ENCODE measurements around the gene HS2ST1. TPM values are rescaled to one million over a fixed set of nuclear protein-coding genes. Genes with fewer than 3 reads are reported as not detected.

Gene HS2ST1
- total RNA-seq, 1 experiment from 2014 or later = 30.1 TPM

DNA sequence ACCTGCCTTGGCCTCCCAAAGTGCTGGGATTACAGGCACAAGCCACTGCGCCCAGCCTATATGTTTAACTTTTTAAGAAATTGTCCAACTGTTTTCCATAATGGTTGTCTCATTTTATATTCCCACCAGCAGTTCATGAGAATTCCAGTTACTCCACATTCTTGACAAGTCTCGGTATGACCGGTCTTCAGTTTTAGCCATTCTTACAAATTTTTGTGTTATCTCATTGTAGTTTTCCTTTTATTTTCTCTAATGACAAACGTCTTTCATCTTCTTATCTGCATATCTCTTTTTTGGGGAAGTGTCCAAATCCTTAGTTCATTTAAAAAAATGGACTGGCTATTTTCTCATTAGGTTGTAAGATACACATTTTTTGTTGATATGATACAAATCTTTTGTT is 132.5 kb downstream of the HS2ST1 start (continued):
- TF ChIP-seq SP1 (IDR thresholded peaks at IDR 0.05; ENCODE audit: low read depth) (no peak), ELF1 (IDR thresholded peaks at IDR 0.05; ENCODE audit: borderline replicate concordance, low read depth) (no peak), EZH2 (IDR thresholded peaks at IDR 0.05) (no peak)
- TF ChIP-seq, protein P1, sequence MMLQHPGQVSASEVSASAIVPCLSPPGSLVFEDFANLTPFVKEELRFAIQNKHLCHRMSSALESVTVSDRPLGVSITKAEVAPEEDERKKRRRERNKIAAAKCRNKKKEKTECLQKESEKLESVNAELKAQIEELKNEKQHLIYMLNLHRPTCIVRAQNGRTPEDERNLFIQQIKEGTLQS (IDR thresholded peaks at IDR 0.05) = no peak

DNA sequence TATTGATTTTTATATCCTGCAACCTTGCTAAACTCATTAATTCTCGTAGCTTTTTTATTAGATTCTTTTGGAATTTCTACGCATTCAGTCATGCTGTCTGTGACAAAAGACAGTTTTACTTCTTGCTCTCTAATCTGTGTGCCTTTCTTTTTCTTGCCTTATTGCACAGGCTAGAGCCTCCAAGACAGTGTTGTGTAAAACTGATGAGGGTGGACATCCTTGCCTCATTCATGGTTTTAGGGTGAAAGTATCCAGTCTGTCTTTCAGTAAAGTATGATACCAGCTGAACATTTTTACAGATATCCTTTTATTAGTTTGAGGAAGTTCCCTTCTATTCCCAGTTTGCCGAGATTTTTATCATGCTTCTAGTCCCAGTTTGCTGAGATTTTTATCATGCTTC is 133.8 kb downstream of the HS2ST1 start:
- no peak for DNase-seq (ENCODE audit: low read depth, low spot score)
- intact Hi-C loops (cut with micrococcal nuclease) = no loop called here
- Histone ChIP-seq H2AFZ (ENCODE audit: low read depth, low read length, poor library complexity, severe bottlenecking) (no peak overlapping the region), H3K27ac (ENCODE audit: low read depth, low read length) (no peak overlapping the region), H3K9me2 (ENCODE audit: insufficient read depth) (no peaks in the 10 kb centered on the region), H3K27me3 (ENCODE audit: insufficient read depth, low read length) (no peaks in the 10 kb centered on the region), H3K9ac (ENCODE audit: low read length) (no peak overlapping the region), H4K20me1 (ENCODE audit: insufficient read depth) (no peaks in the 10 kb centered on the region), H3K4me3 (replicated peaks in 1 of 2; ENCODE audit: low read depth in 1 of 2, low read length in 2 of 2) (no peak overlapping the region), H3K36me3 (ENCODE audit: control insufficient read depth in 1 of 2, insufficient read depth in 2 of 2, low read length in 2 of 2) (no peaks in the 10 kb centered on the region), H3K4me2 (ENCODE audit: low read length) (no peak overlapping the region), H3K9me3 (ENCODE audit: control insufficient read depth in 1 of 2, insufficient read depth in 1 of 2, low read depth in 1 of 2, low read length in 2 of 2) (no peaks in the 10 kb centered on the region), H3K4me1 (ENCODE audit: control insufficient read depth in 1 of 2, insufficient read depth in 2 of 2, low read length in 2 of 2) (no peaks in the 10 kb centered on the region), H3K79me2 (ENCODE audit: insufficient read depth, low read length) (no peaks in the 10 kb centered on the region)
- ChIA-PET RAD21 (ENCODE audit: low non-redundant PET in 1 of 2, low total read pairs in 2 of 2, uncharacterized antibody in 2 of 2, unreplicated experiment in 2 of 2) (no interaction called here), CTCF (no interaction called here), POLR2A (no interaction called here)
- ATAC-seq = no peak
- TF ChIP-seq EZH2 (IDR thresholded peaks at IDR 0.05) (no peak), ZNF274 (IDR thresholded peaks at IDR 0.05; ENCODE audit: low read depth, low read length) (no peak), YY1 (IDR thresholded peaks at IDR 0.05; ENCODE audit: extremely low read depth, insufficient replicate concordance, low read depth, low read length) (no peak), ELF1 (IDR thresholded peaks at IDR 0.05; ENCODE audit: borderline replicate concordance, low read depth) (no peak), RAD21 (IDR thresholded peaks at IDR 0.05; ENCODE audit: low read depth) (no peak), CBX3 (IDR thresholded peaks at IDR 0.05; ENCODE audit: low read depth) (no peak)
- TF ChIP-seq, protein P2, sequence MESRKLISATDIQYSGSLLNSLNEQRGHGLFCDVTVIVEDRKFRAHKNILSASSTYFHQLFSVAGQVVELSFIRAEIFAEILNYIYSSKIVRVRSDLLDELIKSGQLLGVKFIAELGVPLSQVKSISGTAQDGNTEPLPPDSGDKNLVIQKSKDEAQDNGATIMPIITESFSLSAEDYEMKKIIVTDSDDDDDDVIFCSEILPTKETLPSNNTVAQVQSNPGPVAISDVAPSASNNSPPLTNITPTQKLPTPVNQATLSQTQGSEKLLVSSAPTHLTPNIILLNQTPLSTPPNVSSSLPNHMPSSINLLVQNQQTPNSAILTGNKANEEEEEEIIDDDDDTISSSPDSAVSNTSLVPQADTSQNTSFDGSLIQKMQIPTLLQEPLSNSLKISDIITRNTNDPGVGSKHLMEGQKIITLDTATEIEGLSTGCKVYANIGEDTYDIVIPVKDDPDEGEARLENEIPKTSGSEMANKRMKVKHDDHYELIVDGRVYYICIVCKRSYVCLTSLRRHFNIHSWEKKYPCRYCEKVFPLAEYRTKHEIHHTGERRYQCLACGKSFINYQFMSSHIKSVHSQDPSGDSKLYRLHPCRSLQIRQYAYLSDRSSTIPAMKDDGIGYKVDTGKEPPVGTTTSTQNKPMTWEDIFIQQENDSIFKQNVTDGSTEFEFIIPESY (IDR thresholded peaks at IDR 0.05; ENCODE audit: extremely low read depth, insufficient replicate concordance, low read length) = no peak
- TF ChIP-seq, protein P3, sequence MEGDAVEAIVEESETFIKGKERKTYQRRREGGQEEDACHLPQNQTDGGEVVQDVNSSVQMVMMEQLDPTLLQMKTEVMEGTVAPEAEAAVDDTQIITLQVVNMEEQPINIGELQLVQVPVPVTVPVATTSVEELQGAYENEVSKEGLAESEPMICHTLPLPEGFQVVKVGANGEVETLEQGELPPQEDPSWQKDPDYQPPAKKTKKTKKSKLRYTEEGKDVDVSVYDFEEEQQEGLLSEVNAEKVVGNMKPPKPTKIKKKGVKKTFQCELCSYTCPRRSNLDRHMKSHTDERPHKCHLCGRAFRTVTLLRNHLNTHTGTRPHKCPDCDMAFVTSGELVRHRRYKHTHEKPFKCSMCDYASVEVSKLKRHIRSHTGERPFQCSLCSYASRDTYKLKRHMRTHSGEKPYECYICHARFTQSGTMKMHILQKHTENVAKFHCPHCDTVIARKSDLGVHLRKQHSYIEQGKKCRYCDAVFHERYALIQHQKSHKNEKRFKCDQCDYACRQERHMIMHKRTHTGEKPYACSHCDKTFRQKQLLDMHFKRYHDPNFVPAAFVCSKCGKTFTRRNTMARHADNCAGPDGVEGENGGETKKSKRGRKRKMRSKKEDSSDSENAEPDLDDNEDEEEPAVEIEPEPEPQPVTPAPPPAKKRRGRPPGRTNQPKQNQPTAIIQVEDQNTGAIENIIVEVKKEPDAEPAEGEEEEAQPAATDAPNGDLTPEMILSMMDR (IDR thresholded peaks at IDR 0.05 in 2 of 3, conservative IDR thresholded peaks at IDR 0.05 in 1 of 3; ENCODE audit: borderline replicate concordance in 1 of 3, insufficient read depth in 1 of 3, low read depth in 2 of 3, low read length in 2 of 3) = no peak
- BruUV-seq (replicated peaks) = no TSS peak

Measured in HCT116 (cell line).